Sigmoid colon (tissue), 7 donors: Measurements from ENCODE around the gene THSD7A. TPM values are rescaled to one million over a fixed set of nuclear protein-coding genes. Genes with fewer than 3 reads are reported as not detected.

Source experiments
- DNase-seq: peaks from one replicate; pipeline ENCODE4 v3.0.0-alpha.2; 2019
- H3K27ac ChIP-seq, 4 donors: fragments of 200-600 bp; sonication (generic); one replicate each; pipeline ENCODE4 v1.5.1; 2016 to 2019; ENCODE audit warnings: mild to moderate bottlenecking in 1 of 4
- H3K27me3 ChIP-seq, 3 donors: fragments of 200-600 bp; sonication (generic); one replicate each; pipeline ENCODE4 v1.5.1; 2019; ENCODE audit warnings: mild to moderate bottlenecking in 1 of 3
- H3K36me3 ChIP-seq, 4 donors: fragments of 200-600 bp; sonication (generic); one replicate each; pipeline ENCODE4 v1.5.1; 2016 to 2019
- H3K4me1 ChIP-seq, 4 donors: fragments of 200-600 bp; sonication (generic); one replicate each; pipeline ENCODE4 v1.5.1; 2017 to 2019
- H3K4me3 ChIP-seq, 4 donors: fragments of 200-600 bp; sonication (generic); one replicate each; pipeline ENCODE4 v1.5.1; 2017 to 2019; ENCODE audit warnings: mild to moderate bottlenecking in 2 of 4, moderate library complexity in 1 of 4
- H3K9me3 ChIP-seq, 4 donors: fragments of 200-600 bp in 3 of 4; sonication (generic) in 3 of 4; one replicate each; pipeline versions ENCODE4 v1.5.1 to v1.6.1; 2013 to 2019
- EP300 ChIP-seq, 4 donors: sonication (generic); formaldehyde crosslinking; IDR thresholded peaks; one replicate each; pipeline ENCODE4 v1.6.1; 2017; ENCODE audit warnings: antibody characterized with exemption in 4 of 4
- POLR2A ChIP-seq, 2 donors: fragments of 450-650 bp; IDR thresholded peaks; one replicate each; pipeline ENCODE4 v1.6.1; 2016; ENCODE audit warnings: antibody characterized with exemption in 2 of 2, mild to moderate bottlenecking in 2 of 2, moderate library complexity in 2 of 2
- POLR2AphosphoS5 ChIP-seq, 4 donors: sonication (generic); formaldehyde crosslinking; IDR thresholded peaks; one replicate each; pipeline ENCODE4 v1.6.1; 2017; ENCODE audit warnings: antibody characterized with exemption in 4 of 4
- WGBS, 2 donors: extraction: QIAGEN DNeasy Blood & Tissue Kit; methylation state at CpG; one replicate each; pipeline ENCODE4 v1.1.7; 2013; 5-methylcytosine and 5-hydroxymethylcytosine counted together
- intact Hi-C: fragments of 100-400 bp; cut with DNase I; formaldehyde crosslinking; loops from one replicate; pipeline ENCODE4 v1.15.1; 2023
- polyA plus RNA-seq, 3 donors: library from polyadenylated mRNA; stranded (reverse); fragments of 200-250 nt; gene quantifications; one replicate each; pipeline ENCODE4 v1.2.3, GENCODE V29; 2013
- total RNA-seq, 4 donors: library from RNA; depleted of rRNA; stranded (reverse); fragments of >200 nt; gene quantifications; one replicate each; pipeline ENCODE4 v1.1.0, GENCODE V29; 2016
- TF ChIP-seq, protein P1 (sequence below), 4 experiments: fragments of 450-650 bp in 3 of 4; fragments of 200-600 bp in 1 of 4; IDR thresholded peaks; one replicate each; pipeline ENCODE4 v1.5.1; 2016 to 2019; ENCODE audit warnings: antibody characterized with exemption in 4 of 4, mild to moderate bottlenecking in 3 of 4, moderate library complexity in 2 of 4
- donor health status: healthy with polysubstance abuse.
- donor health status: Bipolar disorder and iron deficiency.
- donor health status: healthy.

Gene THSD7A
- total and polyA plus RNA-seq, 7 donors = under 0.01 to 6.9 (median 5.0) TPM

DNA sequence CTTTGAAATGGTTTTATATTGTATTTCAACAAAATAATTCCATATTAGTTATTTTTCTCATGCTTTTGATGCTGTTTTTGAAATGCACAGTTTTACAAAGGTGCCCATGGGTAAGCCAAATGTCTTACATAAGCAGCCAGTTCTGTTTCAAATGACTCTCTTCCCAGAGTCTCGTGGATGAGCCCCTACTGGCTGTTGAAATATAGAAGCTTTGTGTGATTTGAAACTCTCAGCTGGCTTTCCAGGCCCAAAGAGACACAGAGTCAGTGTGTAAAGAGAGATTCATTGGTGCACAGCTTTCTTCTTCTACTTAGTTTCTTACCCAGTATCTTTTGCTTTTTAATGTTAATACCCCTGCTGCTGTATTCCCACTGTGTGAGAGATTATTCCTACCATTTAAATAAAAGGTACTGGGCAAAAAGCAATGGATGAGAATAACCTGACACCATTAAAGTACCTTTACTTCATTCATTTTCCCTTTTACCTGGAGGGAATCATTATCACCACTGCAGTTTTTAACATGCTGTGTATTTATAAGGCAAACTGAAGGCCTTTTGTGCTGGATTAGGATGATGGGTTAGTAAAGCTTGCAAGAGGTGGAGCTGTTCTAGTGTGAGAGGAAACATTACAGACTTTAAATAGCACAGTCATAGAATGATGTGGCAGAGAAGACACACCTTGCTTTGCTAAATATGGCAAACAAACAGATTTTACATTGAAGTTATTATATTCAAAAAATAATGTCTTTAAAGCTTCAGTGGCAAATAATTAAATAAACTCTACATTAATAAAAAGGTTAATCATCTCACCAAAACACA is 415.1 kb downstream of the THSD7A start:
- WGBS, 2 donors = 45 to 65% methylated on average over 1 of the region's 1 CpG
- no peaks in the 10 kb centered on the region for H3K36me3 ChIP-seq
- TF ChIP-seq, protein P1, sequence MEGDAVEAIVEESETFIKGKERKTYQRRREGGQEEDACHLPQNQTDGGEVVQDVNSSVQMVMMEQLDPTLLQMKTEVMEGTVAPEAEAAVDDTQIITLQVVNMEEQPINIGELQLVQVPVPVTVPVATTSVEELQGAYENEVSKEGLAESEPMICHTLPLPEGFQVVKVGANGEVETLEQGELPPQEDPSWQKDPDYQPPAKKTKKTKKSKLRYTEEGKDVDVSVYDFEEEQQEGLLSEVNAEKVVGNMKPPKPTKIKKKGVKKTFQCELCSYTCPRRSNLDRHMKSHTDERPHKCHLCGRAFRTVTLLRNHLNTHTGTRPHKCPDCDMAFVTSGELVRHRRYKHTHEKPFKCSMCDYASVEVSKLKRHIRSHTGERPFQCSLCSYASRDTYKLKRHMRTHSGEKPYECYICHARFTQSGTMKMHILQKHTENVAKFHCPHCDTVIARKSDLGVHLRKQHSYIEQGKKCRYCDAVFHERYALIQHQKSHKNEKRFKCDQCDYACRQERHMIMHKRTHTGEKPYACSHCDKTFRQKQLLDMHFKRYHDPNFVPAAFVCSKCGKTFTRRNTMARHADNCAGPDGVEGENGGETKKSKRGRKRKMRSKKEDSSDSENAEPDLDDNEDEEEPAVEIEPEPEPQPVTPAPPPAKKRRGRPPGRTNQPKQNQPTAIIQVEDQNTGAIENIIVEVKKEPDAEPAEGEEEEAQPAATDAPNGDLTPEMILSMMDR (IDR thresholded peaks at IDR 0.05) = no peak
- TF ChIP-seq POLR2AphosphoS5 (IDR thresholded peaks at IDR 0.05) (no peak), POLR2A (IDR thresholded peaks at IDR 0.05) (no peak), EP300 (IDR thresholded peaks at IDR 0.05) (no peak)
- no peaks in the 10 kb centered on the region for H3K27me3 ChIP-seq
- H3K9me3 ChIP-seq = peaks cover 0 to 11% (median 3%) of the 10 kb centered on the region in 4 donors
- H3K27ac ChIP-seq = no peak overlapping the region
- DNase-seq = no peak
- no peak overlapping the region for H3K4me3 ChIP-seq
- H3K4me1 ChIP-seq = no peaks in the 10 kb centered on the region
- intact Hi-C loops = no loop called here

DNA sequence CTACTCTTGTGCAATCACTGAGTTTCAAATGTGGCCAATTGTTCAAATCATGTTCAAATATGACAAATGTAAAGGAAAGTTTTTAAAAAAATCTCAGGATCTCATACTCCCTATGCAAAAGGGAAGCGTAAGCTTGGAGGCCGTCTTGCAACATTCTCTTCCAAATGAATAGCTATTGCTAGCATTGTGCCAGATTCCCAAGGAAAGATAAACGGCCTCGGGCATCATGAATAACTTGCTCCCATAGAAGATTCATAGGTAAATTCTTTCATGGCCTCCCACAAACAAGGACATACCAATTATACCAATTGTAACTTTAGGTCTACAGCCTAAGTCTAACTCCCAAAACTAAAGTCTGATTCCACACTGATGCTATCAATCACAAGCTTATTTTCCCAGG is 416.9 kb downstream of the THSD7A start:
- WGBS, 2 donors = 92 to 96% methylated on average over 4 of the region's 4 CpGs
- intact Hi-C loops = no loop called here
- DNase-seq = no peak
- H3K27me3 ChIP-seq = no peaks in the 10 kb centered on the region
- H3K9me3 ChIP-seq = peaks cover 0 to 5% (median 3%) of the 10 kb centered on the region in 4 donors
- no peak overlapping the region for H3K27ac ChIP-seq
- no peaks in the 10 kb centered on the region for H3K36me3 ChIP-seq
- TF ChIP-seq EP300 (IDR thresholded peaks at IDR 0.05) = no peak
- TF ChIP-seq POLR2A (IDR thresholded peaks at IDR 0.05) = no peak
- TF ChIP-seq, protein P1 (IDR thresholded peaks at IDR 0.05) = no peak
- TF ChIP-seq POLR2AphosphoS5 (IDR thresholded peaks at IDR 0.05) = no peak
- no peak overlapping the region for H3K4me3 ChIP-seq
- no peaks in the 10 kb centered on the region for H3K4me1 ChIP-seq

DNA sequence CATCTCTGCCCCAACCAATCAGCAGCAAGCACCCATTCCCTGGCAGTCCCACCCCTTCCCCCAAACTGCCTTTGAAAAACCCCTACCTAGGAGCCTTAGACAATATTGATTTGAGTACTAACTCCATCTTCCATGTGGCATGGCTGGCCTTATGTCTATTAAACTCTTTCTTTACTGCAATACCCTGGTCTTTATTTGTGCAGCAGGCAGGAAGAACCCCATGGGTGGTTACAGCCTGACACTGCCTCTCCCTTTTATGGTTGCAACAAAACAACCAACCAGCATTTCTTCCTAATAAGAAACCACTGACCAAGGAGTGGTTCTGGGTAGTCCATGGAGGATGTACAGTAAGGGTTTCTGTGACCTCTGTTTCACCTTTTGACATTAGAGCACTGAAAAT is 418.1 kb downstream of the THSD7A start:
- intact Hi-C loops = no loop called here
- H3K9me3 ChIP-seq = peaks cover 0 to 5% (median 3%) of the 10 kb centered on the region in 4 donors
- no peaks in the 10 kb centered on the region for H3K27me3 ChIP-seq
- H3K4me3 ChIP-seq = no peak overlapping the region
- DNase-seq = no peak
- no peak for TF ChIP-seq POLR2A (IDR thresholded peaks at IDR 0.05)
- TF ChIP-seq POLR2AphosphoS5 (IDR thresholded peaks at IDR 0.05) = no peak
- TF ChIP-seq, protein P1 (IDR thresholded peaks at IDR 0.05) = no peak
- no peak for TF ChIP-seq EP300 (IDR thresholded peaks at IDR 0.05)
- no peaks in the 10 kb centered on the region for H3K4me1 ChIP-seq
- H3K27ac ChIP-seq = no peak overlapping the region
- no peaks in the 10 kb centered on the region for H3K36me3 ChIP-seq

DNA sequence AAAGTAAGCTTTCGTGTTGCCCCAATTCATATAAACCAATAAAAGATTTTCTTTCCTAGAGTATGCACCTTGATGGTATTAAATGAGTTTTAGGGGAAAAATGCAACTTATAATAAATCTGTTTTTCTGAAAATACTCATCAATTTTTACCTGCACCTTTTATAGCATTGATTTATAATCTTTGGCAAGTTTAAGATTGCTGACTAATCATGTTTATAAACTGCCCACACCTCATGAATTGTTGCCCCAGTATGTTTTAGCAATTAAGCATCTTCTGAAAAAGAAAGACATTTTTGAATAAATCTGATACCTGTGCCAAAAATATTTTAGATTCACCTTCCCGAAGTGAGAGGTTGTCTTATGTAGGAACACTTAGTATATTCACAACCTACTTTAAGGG is 420.0 kb downstream of the THSD7A start:
- intact Hi-C loops = no loop called here
- H3K27ac ChIP-seq = no peak overlapping the region
- TF ChIP-seq EP300 (IDR thresholded peaks at IDR 0.05) = no peak
- TF ChIP-seq, protein P1 (IDR thresholded peaks at IDR 0.05) = no peak
- no peak for TF ChIP-seq POLR2A (IDR thresholded peaks at IDR 0.05)
- TF ChIP-seq POLR2AphosphoS5 (IDR thresholded peaks at IDR 0.05) = no peak
- H3K4me1 ChIP-seq = no peaks in the 10 kb centered on the region
- WGBS, 2 donors = 84 to 85% methylated on average over 2 of the region's 2 CpGs
- DNase-seq = no peak
- no peaks in the 10 kb centered on the region for H3K27me3 ChIP-seq
- no peak overlapping the region for H3K4me3 ChIP-seq
- H3K36me3 ChIP-seq = peaks cover 0 to 6% (median 0%) of the 10 kb centered on the region in 4 donors
- peaks cover 0 to 5% (median 3%) of the 10 kb centered on the region in 4 donors for H3K9me3 ChIP-seq
